ENCODE results near the gene LINC00237.

GRCh38 chr20:21100578-21101452 lies 5.3 kb downstream of the LINC00237 start:
- TF ChIP-seq POLR2A (IDR thresholded peaks at IDR 0.05) = no peak
- TF ChIP-seq CTCF (IDR thresholded peaks at IDR 0.05) = no peak
